GM23338 (cell line): Measurements from ENCODE around the gene CFHR1. TPM values are rescaled to one million over a fixed set of nuclear protein-coding genes. Genes with fewer than 3 reads are reported as not detected.
A peak's percentile ranks its signal among the peaks of the same experiment; 100 is the strongest.

Experiments used
- ATAC-seq: fragments of 200-7000 bp; cut with Tn5 transposase; 3 replicates; pipeline ENCODE4 v1.9.1; 2020
- DNase-seq: peaks from one replicate; pipeline ENCODE4 v3.0.0-alpha.2; 2015; ENCODE audit warnings: low spot score
- H2AFZ ChIP-seq: fragments of 200-600 bp; sonication (generic); 2 replicates; pipeline ENCODE4 v1.8.0; 2016; ENCODE audit warnings: antibody characterized with exemption, mild to moderate bottlenecking, moderate library complexity
- H3F3A ChIP-seq: fragments of 200-600 bp; sonication (generic); replicated peaks from 2 replicates; pipeline ENCODE4 v1.8.0; 2017; ENCODE audit warnings: antibody characterized with exemption, mixed run types, low read depth
- H3K27ac ChIP-seq: fragments of 200-600 bp; sonication (generic); 2 replicates; pipeline ENCODE4 v1.6.1; 2016; ENCODE audit warnings: low read depth
- H3K27me3 ChIP-seq: fragments of 200-600 bp; sonication (generic); 2 replicates; pipeline ENCODE4 v1.8.0; 2016; ENCODE audit warnings: mild to moderate bottlenecking, mixed run types, moderate library complexity; ENCODE audit not compliant: insufficient read depth
- H3K36me3 ChIP-seq: fragments of 200-600 bp; sonication (generic); 2 replicates; pipeline ENCODE4 v1.8.0; 2016; ENCODE audit warnings: mild to moderate bottlenecking; ENCODE audit not compliant: insufficient read depth
- H3K4me1 ChIP-seq: fragments of 200-600 bp; sonication (generic); 2 replicates; pipeline ENCODE4 v1.8.0; 2016; ENCODE audit warnings: mild to moderate bottlenecking, moderate library complexity; ENCODE audit not compliant: insufficient read depth
- H3K4me2 ChIP-seq: fragments of 200-600 bp; sonication (generic); 2 replicates; pipeline ENCODE4 v1.7.1; 2017; ENCODE audit warnings: mixed run types
- H3K4me3 ChIP-seq: fragments of 200-600 bp; sonication (generic); 2 replicates; pipeline ENCODE4 v1.6.1; 2016; ENCODE audit warnings: mixed run types
- H3K79me2 ChIP-seq: fragments of 200-600 bp; sonication (generic); replicated peaks from 2 replicates; pipeline ENCODE4 v1.8.0; 2017; ENCODE audit warnings: mild to moderate bottlenecking; ENCODE audit not compliant: insufficient read depth
- H3K9me2 ChIP-seq: fragments of 200-600 bp; sonication (generic); 2 replicates; pipeline ENCODE4 v1.8.0; 2017; ENCODE audit not compliant: insufficient read depth
- H4K20me1 ChIP-seq: fragments of 200-600 bp; sonication (generic); replicated peaks from 2 replicates; pipeline ENCODE4 v1.8.0; 2017; ENCODE audit warnings: mild to moderate bottlenecking; ENCODE audit not compliant: insufficient read depth
- H3K27ac Mint-ChIP-seq: 2 replicates; pipeline ENCODE4 v1.8.0; 2020; ENCODE audit warnings: inconsistent platforms, mild to moderate bottlenecking, moderate library complexity, mixed read lengths
- H3K27me3 Mint-ChIP-seq: 3 replicates; pipeline ENCODE4 v1.8.0; 2022; ENCODE audit warnings: low read depth, mild to moderate bottlenecking, moderate library complexity, mixed read lengths, inconsistent platforms; ENCODE audit not compliant: insufficient read depth, poor library complexity
- H3K36me3 Mint-ChIP-seq: 3 replicates; pipeline ENCODE4 v1.8.0; 2021; ENCODE audit warnings: low read depth, mild to moderate bottlenecking, inconsistent platforms, moderate library complexity, mixed read lengths
- H3K4me1 Mint-ChIP-seq: 3 replicates; pipeline ENCODE4 v1.8.0; 2020; ENCODE audit warnings: mild to moderate bottlenecking, inconsistent platforms, mixed read lengths
- H3K4me3 Mint-ChIP-seq: 3 replicates; pipeline ENCODE4 v1.8.0; 2021; ENCODE audit warnings: moderate library complexity, mild to moderate bottlenecking, inconsistent platforms, mixed read lengths
- H3K9me3 Mint-ChIP-seq: 3 replicates; pipeline ENCODE4 v1.8.0; 2020; ENCODE audit warnings: moderate library complexity, mild to moderate bottlenecking, inconsistent platforms, mixed read lengths
- ETS1 ChIP-seq: IDR thresholded peaks from 2 replicates; pipeline ENCODE4 v1.6.1; 2016; ENCODE audit warnings: antibody characterized with exemption
- EZH2phosphoT487 ChIP-seq: fragments of 200-600 bp; sonication (generic); IDR thresholded peaks from one replicate; pipeline ENCODE4 v1.8.1; 2018; ENCODE audit warnings: antibody characterized with exemption; ENCODE audit not compliant: unreplicated experiment
- JUNB ChIP-seq: IDR thresholded peaks from one replicate; pipeline ENCODE4 v1.6.1; 2016; ENCODE audit warnings: antibody characterized with exemption; ENCODE audit not compliant: unreplicated experiment
- NANOG ChIP-seq: IDR thresholded peaks from 2 replicates; pipeline ENCODE4 v1.6.1; 2016; ENCODE audit warnings: antibody characterized with exemption, borderline replicate concordance
- REST ChIP-seq: IDR thresholded peaks from one replicate; pipeline ENCODE4 v1.6.1; 2018; ENCODE audit warnings: antibody characterized with exemption; ENCODE audit not compliant: unreplicated experiment
- STAT1 ChIP-seq: IDR thresholded peaks from one replicate; pipeline ENCODE4 v1.6.1; 2016; ENCODE audit warnings: antibody characterized with exemption; ENCODE audit not compliant: unreplicated experiment
- ZNF114 ChIP-seq: fragments of 250-450 bp; sonication (Bioruptor Pico); IDR thresholded peaks from 2 replicates; pipeline ENCODE4 v1.5.0; 2020; ENCODE audit warnings: mild to moderate bottlenecking, moderate library complexity
- ZNF331 ChIP-seq: fragments of 250-450 bp; sonication (Bioruptor Pico); IDR thresholded peaks from 2 replicates; pipeline ENCODE4 v1.5.0; 2020; ENCODE audit warnings: low read depth, mild to moderate bottlenecking, moderate library complexity
- ZNF462 ChIP-seq: fragments of 250-450 bp; sonication (Bioruptor Pico); IDR thresholded peaks from 2 replicates; pipeline ENCODE4 v1.5.0; 2020; ENCODE audit warnings: mild to moderate bottlenecking, moderate library complexity
- polyA plus RNA-seq: library from polyadenylated mRNA; unstranded; fragments of >200 nt; fragmentation: Nextera tagmentation; extraction: Ambion mirVana; gene quantifications from 2 replicates; pipeline ENCODE4 v1.2.1, GENCODE V29; 2016
- total RNA-seq: library from RNA; depleted of rRNA; stranded (reverse); fragments of >200 nt; shearing (Covaris generic); gene quantifications from 2 replicates; pipeline ENCODE4 v1.2.3, GENCODE V29; 2014

Gene CFHR1
- total and polyA plus RNA-seq, 2 experiments from 2014 or later = not detected

DNA sequence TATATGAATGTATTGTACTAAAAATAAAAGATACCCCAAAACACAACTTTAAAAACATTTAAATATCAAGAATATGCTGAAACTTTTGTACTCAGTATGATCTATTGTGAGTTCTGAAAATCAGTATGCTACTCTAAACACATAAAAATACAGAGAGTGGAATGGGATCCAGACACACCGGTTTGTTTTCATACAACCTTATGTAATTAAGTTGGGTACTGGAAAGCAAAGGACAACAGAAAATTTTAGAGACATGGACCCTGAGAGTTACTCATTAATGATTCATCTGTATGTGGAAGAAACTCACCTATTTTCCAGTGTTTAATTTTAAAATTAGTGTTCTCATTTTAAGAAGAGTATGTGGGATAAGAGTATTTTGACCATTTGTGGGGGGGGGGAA is 45.8 kb upstream of the CFHR1 start (continued):
- TF ChIP-seq NANOG (no peak), EZH2phosphoT487 (no peak), STAT1 (no peak), REST (no peak)

DNA sequence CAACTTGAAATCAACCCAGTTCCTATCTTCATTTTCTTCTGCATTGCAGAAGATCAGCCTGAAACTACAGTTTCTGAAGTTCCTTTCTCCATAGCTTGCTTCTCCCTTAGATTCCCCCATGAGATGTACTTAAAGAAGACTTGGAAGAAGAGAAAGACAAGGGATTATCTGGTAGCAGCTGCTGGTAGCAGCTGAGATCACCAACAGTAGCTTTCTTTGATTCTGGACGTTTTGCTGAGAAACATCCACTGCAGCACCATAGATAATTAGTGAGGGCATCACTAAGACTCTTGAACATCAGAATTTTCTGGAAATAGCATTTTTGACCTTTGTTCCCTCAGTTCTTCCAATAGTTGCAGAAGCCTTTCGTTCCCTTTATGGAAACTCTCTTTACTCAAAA is 45.4 kb upstream of the CFHR1 start:
- Histone ChIP-seq H3K4me3 (no peak overlapping the region), H3K4me2 (no peak overlapping the region), H3F3A (no peaks in the 10 kb centered on the region), H3K36me3 (no peaks in the 10 kb centered on the region), H4K20me1 (no peaks in the 10 kb centered on the region), H2AFZ (peak overlapping the region; percentile 53; the same call in 1 of the 2 replicates), H3K79me2 (no peaks in the 10 kb centered on the region), H3K27ac (no peak overlapping the region), H3K9me2 (no peaks in the 10 kb centered on the region), H3K4me1 (no peaks in the 10 kb centered on the region), H3K27me3 (no peaks in the 10 kb centered on the region)
- H3K27me3 Mint-ChIP-seq = no peaks in the 10 kb centered on the region
- no peak overlapping the region for H3K27ac Mint-ChIP-seq
- no peaks in the 10 kb centered on the region for H3K9me3 Mint-ChIP-seq
- ATAC-seq (no peak), DNase-seq (no peak)
- no peaks in the 10 kb centered on the region for H3K4me1 Mint-ChIP-seq
- no peaks in the 10 kb centered on the region for H3K36me3 Mint-ChIP-seq
- H3K4me3 Mint-ChIP-seq = no peak overlapping the region
- TF ChIP-seq NANOG (no peak), ETS1 (no peak), REST (no peak), ZNF331 (CRISPR knock-in tag) (no peak), ZNF114 (CRISPR knock-in tag) (no peak), EZH2phosphoT487 (no peak), JUNB (no peak), ZNF462 (CRISPR knock-in tag) (no peak)
